C4-2B (cell line): ENCODE measurements around the gene SLC22A1.

Source experiments
- CTCF ChIP-seq: fragments of 450-650 bp; conservative IDR thresholded peaks from 2 replicates; pipeline ENCODE4 v1.5.1; 2017; ENCODE audit warnings: mild to moderate bottlenecking
- ZFX ChIP-seq: fragments of 450-650 bp; IDR thresholded peaks from 2 replicates; pipeline ENCODE4 v1.6.1; 2017

GRCh38 chr6:160197662-160198061 is 76.0 kb downstream of the SLC22A1 start:
- no peak for TF ChIP-seq CTCF
- no peak for TF ChIP-seq ZFX
